ENCODE results near the gene SLC8B1.

SLC8B1 gene

DNA sequence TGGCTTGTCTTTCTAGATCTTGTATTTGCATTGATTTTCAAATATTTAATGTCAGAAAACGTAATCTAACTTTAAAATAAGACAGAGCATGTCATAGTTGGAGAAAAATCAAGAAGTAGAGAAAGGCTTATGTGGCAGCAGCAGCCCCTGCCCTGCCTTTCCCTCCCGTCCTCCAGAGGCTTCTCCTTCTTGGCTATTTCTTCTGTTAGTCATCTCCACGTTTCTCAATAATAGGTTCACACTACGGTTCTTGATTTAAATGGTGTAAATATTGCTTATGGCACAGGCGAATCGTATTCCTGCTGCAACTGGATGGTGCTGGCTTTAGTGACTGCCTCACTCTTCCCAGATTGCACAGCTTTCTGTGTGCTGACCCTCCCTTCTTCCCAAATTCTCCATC lies 42.8 kb downstream of the SLC8B1 start:
- DNase-seq: no peak

DNA sequence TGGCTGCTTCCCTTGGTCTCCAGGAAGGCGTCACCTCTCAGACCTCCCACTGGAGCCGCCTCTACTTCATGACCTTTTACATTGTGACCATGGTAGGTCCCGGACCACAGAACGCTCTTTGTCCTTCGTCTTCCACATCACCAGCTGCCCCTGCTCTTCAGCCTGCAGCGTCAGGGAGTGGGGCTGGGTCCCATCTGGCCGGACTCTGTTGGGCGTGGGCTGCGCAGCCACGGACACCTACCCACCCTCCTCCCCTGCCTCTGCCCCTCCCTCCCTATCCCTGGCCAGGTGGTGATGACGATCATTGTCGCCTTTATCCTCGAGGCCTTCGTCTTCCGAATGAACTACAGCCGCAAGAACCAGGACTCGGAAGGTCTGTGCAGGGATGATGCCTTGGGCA lies 43.3 kb downstream of the SLC8B1 start:
- no peak for DNase-seq

DNA sequence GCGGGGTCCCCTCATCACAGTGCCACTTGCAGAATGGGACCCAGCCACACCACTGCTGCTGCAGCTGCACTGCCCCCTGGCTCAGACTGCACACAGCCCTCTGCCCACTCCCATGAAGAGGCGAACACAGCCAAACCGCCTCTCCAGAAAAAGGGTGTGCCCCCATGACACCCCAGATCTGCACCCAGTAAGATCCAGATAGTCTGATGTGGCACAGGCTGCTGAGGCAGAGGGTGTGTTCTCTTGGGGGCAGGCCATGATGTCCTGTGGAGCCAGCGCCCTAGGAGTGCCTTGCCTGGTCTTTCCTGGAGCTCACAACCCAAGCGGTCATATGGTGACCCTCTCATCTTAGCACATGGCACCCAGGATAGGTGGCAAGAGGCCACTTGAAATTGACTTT lies 44.4 kb downstream of the SLC8B1 start:
- DNase-seq: no peak

DNA sequence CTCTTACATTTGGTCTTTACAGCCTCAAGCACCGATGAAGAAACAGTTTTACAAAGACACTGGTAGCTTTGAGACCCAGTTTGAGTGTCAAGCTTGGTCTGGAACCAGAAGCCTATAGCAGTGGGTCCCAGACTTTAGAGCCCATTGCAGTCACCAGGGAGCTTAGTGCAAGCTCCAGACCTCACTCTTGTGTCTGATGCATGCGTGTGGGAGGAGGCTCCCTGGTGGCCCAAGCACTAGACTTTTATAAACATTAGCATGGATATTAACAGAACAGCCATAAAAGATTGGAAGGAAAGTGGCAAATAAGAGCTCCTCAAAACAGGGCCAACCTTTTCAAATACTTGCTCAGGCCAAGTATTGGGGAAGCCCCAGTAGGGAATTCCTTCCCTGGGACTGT lies 45.5 kb downstream of the SLC8B1 start:
- no peak for DNase-seq

DNA sequence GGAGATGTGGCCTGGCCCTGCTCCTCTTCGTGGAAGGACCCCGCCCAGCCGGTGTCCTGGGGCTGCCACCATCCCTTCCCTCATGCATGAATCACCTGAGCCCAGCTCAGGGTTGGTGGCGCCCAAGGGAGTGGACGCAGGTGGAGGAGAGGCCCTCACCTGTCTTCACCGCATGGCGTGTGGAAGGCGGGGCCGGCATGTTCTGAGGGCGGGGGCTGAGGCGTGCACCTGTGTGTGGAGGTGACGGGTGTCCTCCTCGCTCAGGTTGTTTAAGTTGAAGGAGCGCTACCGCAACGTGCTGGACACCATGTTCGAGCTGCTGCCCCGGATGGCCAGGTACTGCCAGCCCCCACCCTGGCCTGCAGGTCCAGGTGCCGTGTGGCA lies 47.0 kb downstream of the SLC8B1 start:
- DNase-seq: no peak

DNA sequence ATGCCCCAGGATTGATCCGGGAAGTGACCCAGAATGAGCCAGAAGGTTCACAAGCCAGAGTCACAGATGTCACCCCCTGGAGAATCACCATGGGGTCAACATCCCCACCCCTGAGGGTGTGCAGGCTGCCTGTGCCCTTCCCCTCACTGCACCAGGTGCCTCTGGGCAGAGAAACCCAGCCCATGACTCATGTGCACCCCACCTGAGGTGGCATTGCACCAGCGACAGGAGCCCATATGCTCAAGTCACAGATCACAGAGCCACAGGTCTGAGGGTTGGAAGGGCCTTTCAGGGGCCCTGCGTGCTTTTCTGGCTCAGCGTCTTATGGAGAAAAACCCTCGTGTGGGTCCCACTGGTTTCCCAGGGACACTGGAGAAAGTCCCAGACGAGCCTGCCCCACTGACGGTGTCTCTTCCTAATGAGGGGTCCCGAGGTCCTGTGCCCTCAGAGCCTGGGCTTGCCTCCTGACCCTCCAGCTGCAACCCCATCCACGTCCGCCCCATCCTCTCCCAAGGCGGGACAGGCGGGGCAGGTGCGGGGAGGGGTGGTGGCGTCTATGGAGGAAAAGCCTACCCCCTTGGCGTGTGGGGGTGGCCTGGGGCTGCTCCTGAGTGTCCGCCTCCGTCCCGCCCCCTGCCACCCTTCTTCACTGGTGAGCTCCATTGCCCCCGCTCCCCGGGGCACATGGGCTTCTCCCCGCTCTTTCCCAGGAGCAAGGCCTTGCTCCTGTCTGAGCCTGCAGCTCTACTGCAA lies 47.6 kb downstream of the SLC8B1 start:
- DNase-seq: no peak

DNA sequence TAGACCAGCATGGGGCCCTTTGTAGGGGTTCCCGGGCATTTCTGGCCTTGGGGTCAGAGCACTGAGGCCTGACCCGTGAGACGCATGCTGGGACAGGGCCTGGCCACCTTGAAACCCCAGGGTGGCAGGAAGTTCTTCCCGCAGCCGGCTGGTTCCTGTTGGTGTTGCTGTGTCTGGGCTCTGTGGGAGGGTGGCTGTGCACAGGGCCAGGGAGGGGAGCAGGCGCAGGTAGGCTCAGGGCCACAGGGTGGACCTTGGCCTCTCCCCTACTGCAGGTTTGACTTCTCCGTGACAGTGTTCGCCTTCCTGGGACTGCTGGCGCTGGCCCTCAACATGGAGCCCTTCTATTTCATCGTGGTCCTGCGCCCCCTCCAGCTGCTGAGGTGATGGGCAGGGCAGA lies 48.2 kb downstream of the SLC8B1 start:
- no peak for DNase-seq

DNA sequence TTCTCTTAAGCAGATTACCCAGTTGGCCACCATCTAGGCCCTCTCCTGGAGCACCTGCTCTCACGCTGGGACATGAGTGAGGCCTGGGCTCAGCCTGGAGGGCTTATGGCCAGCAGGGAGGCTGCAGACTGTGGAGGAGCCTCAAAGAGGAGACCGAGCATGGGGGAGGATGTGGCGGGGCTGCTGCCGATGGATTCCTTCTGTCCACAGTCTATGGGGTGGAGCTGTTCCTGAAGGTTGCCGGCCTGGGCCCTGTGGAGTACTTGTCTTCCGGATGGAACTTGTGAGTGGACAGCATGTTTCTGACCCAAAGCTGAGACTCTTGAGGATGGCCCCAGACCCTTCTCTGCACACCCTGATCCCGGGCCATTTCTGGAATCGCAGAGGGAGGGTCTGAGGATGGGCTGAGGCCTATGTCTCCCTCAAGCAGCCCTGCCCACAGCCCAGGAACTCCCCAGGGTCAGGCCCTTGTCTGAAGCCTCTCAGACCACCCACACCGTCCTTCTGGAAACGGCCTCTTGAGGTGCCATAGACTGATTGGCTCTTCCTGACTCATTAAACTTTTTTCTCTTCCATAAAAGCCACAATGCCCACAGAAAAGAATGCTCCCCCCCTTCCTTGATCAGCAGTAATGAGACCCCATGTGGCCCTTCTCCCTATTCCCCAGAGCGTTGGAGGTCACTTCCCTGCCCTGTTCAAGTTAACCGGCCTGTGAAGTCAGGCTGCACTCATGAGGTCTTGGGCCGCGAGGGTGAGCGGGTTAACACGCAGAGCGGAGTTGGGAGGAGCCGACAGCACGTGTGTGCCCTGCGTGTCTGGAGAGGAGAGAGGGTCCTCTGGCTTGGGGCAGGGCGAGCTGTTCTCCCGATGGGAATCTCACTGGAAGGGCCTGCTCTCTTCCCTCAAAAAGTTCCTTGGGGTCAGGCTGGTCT lies 49.0 kb downstream of the SLC8B1 start:
- no peak for DNase-seq

DNA sequence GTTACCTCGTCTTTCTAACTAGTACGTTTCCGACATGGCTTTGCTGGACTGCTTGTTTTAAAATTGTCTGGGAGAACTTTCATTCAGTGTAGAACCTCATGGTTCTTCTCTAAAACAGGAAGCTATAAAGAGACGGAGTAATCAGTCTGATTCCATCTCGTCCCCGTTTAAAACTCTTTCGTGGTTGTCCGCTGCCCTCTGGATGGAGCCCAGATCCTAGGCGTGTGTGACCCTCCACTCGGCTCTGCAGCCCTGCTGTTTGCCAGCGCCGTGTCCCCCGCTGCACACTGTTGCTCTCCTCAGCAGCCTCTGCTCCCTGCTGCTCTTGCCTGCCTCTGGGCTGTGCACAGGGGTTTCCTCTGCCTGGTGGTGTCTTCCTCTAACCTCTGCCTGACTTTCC lies 50.2 kb downstream of the SLC8B1 start:
- DNase-seq: no peak

DNA sequence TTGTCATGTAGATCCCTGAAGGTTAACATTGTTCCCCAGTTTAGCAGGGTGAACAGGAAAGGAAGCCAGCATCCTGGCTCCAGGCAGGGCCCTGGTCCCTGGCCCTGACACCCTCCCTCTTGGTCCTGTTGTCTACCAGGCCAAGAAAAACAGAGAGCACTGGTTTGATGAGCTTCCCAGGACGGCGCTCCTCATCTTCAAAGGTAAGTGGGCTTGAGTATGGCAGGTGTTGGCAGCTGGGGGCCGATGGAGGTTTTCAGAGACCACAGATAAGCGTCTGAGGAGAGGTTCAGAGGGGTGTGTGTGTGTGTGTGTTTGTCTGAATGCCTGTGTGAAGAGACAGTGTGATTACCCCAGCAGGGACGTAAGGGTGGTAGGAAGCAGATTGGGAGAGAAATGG lies 56.3 kb downstream of the SLC8B1 start:
- DNase-seq: no peak

DNA sequence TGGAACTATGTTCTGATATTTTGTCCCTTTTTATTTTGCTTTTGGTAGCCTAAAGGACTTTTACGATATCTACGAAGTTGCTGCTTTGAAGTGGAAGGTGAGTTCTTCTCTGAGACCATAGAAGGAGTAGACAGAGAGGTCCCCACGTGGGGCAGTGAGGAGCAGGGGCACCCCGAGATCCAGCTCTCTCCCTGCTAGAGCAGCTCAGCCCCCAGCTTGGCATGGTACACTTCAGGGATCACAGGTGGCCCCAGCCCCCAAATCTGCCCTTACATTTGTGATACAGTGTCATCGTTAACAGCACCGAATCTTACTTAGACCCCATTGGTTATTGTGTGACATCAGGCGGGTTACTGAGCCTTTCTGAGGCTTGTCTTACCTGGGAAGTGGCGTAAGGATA lies 56.8 kb downstream of the SLC8B1 start:
- DNase-seq: no peak

DNA sequence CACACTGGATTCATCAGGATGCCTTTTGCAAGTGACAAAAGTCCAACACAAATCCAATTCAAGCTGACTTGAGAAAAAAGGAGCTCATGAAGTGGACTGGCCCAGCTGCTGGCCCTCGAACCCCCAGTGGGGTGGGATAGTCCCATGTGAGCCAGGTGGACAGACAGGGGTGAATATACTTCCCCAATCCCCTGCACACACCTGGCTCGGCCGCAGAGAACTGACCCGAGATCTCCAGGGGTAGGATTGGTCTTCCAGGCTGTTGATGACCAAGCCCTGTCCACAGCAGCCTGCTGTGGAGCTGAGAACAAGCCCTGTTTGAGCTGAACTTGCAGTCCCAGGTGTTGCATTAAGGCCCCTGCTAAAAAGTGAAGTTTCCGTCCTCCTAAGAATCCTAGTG lies 57.4 kb downstream of the SLC8B1 start:
- no peak for DNase-seq

DNA sequence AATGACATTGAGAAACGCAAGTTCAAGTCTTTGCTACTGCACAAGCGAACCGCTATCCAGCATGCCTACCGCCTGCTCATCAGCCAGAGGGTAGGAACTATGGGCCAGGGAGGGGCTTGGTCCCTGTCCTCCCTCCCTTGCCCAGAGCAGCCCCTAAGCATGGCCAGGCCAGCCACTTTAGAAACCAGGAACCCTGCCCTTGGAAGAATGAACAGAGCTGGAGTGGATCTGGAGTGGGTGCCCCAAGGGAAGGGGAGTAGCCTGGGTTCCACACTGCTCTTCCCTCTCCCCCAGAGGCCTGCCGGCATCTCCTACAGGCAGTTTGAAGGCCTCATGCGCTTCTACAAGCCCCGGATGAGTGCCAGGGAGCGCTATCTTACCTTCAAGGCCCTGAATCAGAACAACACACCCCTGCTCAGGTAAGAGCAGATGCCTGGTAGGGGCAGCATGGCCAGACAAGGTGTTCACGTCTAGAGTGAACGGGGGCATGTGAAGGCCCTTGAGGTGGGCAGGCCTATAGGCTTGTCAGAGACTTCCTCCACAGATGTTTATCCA lies 57.9 kb downstream of the SLC8B1 start:
- DNase-seq: no peak

DNA sequence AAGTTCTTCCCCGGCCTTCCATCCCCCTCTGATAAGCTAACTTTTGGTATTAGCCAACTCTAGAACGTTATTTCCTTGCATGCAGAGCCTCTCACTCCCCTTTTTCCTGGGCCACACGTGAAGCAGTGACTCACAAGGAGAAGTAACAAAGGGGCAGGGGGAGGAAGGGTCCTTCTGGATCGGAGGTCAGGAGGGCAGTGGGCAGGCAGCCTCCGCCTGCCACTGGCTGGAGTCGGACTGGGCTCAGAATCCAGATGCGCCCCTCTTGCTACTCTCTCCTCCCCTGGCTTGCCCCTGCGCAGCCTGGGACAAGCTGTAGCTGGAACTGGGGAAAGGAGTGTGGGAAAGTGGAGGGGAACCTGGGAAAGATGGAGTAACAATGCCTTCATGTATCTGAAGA lies 58.6 kb downstream of the SLC8B1 start:
- DNase-seq: no peak

DNA sequence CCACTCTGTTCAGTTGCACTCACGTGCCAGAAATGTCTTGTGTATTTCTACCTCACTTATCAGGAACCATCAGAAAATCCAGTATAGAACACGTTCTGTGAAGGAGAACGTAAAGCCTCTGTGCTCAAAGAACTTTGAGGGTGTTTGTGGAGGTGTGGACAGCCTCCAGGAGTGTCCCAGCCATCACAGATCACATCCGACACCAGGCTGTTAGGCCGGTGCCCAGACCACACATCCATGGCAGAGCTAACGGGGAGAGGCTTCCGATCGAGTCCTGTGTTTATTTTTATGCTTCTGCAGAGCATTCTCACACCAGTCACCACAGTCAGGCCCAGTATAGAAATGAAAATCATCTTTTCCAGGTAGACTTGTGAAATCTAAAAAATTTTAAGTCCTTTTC lies 60.1 kb downstream of the SLC8B1 start:
- no peak for DNase-seq

DNA sequence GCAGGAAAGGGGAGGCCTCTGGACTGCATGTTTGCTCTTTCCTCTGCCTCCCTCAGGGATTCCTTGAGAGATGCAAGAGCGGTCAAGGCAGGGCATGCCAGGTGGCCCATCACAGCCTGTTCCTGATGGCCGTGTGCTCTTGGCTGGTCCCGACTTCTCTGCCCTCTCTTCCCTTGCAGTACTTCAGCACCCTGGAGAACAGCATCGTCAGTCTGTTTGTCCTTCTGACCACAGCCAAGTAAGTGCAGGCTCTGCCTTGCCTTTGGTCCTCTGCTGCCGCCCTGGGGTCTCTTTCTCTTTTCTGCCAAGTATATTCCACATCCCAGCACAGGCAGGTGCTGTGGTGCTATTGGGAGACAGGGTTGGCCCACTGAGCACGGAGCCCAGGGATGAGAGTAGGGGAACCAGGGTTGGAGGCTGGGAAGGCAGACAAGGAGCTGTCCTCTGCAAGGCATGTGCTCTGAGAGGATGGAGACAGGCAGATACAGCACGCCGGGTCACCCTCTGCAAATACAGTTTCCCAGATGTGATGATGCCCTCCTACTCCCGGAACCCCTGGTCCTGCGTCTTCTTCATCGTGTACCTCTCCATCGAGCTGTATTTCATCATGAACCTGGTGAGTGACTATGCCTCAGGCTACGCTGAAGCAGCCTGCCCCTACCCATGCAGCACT lies 61.7 kb downstream of the SLC8B1 start:
- no peak for DNase-seq

DNA sequence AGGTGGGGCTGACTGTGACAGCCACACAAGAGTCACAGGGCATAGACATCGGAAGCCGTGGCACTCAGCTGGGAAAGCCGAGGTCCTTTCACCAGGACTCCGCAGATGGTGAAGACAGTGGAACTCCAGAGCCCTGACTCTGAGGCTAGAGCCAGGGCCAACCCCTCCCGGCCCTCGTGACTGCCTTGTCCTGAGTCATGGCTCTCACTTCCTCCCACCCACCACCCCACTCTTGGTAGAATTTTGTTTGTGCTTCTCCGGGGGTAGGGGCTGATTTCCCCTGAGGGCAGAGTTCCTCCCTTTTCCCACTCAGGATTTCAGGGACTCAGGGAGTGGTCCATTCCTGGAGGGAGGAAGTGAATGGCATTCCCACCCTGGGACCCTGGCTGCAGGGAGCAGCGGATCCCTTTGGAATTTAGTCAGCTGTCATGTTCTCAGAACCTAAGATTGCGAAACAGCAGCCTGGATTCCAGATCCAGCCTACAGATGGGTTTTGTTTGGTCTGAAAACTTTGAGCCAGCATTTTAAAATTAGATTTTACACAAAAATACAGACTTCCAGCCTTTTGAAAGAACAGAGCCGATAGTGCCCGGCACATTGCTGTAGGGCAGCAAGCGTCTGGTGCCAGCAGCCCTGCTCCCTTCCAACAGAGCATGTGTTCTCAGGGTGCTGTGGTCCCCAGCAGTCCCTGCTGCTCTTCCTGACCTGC lies 62.9 kb downstream of the SLC8B1 start:
- no peak for DNase-seq

DNA sequence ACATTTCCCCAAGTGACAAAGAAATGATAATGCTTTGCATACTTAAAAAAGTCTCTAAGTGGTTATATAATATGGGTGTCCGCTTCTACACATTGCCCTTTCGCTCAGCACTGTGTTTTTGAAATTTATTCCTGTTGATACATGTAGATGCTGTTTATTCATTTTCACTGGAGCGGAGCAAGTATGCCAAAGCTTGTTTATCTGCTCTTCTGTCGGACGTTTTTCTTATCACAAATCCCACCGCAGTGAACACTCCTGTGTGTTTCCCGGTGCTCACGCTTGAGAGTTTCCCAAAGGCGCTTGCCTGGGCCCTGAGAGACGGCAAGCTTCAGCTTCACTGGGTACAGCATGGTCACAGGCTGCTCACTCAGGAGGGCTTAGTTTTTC lies 63.5 kb downstream of the SLC8B1 start:
- DNase-seq: no peak

DNA sequence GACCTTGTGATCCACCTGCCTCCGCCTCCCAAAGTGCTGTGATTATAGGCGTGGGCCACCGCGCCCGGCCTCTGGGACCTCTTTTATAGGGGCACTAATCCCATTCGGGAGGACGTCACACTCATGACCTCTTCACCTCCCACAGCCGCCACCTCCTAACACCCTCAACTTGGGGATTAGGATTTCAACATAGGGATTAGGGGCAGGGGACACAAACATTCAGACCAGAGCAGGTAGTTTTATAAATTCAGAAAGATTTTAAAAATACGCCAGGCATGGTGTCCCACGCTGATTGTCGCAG lies 64.2 kb downstream of the SLC8B1 start:
- DNase-seq: no peak

DNA sequence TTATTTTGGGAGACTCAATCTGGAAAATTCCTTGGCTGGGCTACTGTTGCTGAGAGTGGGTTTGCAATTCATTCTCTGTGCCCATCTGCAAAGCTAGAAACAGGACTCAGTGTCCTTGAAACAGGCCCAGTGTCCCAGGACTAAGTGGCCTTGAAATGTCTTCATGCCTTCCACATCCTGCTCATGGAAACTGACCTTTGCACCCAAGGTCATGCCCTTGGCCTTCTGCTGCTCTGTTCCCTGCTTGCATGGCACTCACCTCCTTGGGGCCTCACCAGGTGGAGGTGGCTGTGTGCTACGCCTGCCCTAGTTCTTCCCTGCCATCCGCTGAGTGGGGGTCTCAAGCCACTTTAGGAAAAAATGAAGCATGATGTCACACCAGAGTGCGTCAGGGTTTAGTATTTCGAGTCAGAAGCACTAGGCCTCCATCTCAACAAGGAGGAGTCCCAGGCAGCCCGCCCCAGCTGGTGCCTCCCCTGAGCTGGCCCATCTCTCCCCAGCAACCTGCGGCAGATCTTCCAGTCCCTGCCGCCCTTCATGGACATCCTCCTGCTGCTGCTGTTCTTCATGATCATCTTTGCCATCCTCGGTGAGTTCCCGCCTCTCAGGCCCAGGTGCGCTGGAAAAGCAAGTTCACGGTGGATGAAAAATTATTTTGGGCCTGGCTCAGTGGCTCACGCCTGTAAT lies 65.5 kb downstream of the SLC8B1 start:
- DNase-seq: no peak

DNA sequence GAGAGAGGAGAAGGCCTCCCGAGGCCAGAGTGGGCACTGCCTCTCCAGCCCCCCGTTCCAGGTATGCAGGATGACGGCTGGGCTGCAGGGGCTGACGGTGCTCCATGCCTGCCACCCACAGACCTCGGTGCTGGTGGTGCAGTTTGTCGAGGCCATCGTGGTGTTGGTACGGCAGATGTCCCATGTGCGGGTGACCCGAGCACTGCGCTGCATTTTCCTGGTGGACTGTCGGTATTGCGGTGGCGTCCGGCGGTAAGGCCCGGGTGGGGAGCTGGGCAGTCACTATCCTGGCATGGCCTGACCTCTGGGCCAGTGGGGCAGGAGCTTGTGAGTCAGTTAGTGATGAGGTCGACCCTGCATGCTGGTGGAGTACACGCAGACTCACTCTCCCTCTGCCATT lies 66.3 kb downstream of the SLC8B1 start:
- DNase-seq: no peak

DNA sequence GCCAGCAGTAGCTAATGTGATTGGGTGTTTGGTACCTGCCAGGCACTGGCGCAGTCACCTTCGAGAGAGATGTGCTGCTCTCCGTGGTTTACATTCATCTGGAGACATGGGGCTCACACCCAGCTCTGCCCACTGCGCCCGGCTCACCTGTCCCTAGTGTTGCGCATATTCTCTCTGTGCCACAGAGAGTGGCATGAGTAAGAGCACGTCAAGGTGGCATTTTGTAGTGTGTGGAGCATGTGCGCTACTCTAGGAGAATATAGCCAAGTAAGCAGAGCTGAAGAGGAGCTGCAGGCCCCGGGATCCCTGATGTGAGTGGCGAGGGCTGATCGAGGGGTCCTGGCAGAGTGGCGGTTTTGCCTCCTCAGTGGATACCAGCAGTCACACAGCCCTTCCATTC lies 66.8 kb downstream of the SLC8B1 start:
- DNase-seq: no peak

DNA sequence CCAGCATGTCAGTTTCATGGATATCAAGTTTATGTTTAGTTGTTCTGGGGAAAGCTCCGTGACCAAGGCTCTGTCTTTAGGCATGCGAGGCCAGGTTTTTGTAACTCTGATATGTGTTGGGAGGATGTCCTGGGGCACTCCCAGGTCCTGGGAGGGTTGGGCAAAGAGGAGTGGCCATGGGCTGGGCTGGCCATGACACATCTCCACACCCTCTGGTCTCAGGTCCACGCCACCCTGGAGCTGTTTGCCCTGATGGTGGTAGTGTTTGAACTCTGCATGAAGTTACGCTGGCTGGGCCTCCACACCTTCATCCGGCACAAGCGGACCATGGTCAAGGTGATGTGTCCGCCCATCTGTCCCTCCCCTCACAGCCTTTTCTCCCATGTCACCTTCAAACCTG lies 67.3 kb downstream of the SLC8B1 start:
- DNase-seq: no peak
